Activated T-helper 1 cell treated with anti-CD3 and anti-CD28 coated beads, Interleukin-2, amount 50 U/mL, for 16 hours (primary cell): ENCODE data around the gene AP1M2.
"Not testable (repeated sequence)": the region's sequence is repeated elsewhere in the genome, so short reads cannot be mapped to it uniquely, and the experiment has no call there.

ENCODE experiments used
- DNase-seq, 2 donors: peaks; one replicate each; pipeline ENCODE4 v3.0.0-alpha.2; 2020; ENCODE audit warnings: low read depth in 1 of 2, low spot score in 1 of 2

Gene AP1M2

DNA sequence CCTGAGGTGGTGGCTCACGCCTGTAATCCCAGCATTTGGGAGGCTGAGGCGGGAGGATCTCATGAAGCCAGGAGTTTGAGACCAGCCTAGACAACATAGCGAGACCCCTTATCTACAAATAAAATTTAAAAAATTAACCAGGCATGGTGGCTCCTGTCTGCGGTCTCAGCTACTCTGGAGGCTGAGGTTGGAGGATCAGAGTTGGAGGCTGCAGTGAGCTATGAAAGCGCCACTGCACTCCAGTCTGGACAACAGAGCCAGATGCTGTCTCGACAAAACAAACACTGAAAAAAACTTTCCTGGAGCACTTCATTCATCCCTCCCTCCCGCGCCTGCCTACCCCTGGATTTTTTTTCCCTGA is 44.1 kb downstream of the AP1M2 start:
- DNase-seq = no peak

DNA sequence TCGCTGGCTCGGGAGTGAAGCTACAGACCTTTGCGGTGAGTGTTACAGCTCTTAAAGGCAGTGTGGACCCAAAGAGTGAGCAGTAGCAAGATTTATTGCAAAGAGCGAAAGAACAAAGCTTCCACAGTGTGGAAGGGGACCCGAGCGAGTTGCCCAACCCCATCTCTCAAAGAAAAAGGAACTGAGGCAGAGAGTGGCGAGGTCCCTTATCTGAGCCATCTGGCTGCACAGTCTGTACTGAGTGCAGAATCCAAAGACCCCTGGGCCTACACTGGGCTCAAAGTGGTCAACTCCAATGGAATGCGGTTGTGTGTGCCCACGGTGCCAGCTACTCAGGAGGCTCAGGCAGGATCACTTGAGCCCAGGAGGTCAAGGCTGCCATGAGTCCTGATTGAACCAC is 48.1 kb downstream of the AP1M2 start:
- DNase-seq = not testable (repeated sequence)

DNA sequence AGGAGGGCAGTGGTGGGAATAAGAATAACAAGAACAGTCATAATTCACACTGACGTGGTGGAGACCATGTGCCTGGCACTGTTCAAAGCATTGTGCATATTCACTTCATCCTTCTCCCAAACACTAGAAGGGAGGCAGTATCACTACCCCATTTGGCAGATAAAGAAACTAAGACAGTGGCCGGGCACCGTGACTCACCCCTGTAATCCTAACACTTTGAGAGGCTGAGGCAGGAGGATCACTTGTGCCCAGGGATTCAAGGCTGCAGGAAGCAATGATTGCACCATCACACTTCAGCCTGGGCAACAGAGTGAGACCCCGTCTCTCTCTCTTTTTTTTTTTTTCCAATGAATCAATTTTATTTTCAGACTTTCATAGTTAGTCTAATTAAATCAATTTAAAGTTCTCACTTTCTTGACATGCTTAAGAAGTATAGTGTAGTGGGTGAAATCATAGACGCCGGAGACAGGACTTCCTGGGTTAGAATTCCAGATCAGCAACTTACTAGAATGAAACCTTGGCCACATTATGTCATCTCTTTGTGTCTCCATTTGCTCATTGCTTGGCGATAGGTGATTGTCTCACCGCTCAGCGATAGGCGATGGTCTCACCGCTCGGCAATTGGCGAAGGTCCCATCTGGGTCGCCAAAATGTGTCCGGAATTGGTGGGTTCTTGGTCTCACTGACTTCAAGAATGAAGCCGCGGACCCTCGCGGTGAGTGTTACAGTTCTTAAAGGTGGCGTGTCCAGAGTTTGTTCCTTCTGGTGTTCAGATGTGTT is 48.7 kb downstream of the AP1M2 start:
- no peak for DNase-seq

DNA sequence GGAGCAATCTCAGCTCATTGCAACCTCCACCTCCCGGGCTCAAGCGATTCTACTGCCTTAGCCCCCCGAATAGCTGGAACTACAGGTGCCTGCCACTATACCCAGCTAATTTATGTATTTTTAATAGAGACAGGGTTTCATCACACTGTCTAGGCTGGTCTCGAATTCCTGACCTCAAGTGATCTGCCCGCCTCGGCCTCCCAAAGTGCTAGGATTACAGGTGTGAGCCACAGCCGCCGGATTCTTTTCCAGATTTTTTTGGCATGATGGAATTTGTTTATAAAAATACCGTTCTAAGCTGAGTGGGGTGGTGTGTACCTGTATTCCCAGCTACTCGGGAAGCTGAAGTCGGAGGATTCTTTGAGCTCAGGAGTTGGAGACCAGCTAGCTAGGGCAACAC is 49.4 kb downstream of the AP1M2 start:
- DNase-seq = no peak

DNA sequence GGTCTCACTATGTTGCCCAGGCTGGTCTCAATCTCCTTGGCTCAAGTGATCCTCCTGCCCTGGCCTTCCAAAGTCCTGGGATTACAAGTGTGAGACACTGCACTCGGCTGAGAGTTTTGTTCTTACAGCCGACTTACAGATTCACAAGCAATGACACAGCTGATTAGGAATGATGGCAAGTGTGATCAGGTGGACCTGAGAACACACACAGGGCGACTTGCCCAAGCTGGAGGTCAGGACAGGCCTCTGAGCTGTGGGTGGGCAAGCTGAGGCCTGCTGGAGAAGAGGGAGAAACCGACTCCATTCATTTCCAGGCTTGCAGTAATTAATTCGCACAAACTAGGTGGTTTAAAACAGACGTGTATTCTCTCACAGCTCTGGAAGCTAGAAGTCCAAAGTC is 51.5 kb downstream of the AP1M2 start:
- no peak for DNase-seq

DNA sequence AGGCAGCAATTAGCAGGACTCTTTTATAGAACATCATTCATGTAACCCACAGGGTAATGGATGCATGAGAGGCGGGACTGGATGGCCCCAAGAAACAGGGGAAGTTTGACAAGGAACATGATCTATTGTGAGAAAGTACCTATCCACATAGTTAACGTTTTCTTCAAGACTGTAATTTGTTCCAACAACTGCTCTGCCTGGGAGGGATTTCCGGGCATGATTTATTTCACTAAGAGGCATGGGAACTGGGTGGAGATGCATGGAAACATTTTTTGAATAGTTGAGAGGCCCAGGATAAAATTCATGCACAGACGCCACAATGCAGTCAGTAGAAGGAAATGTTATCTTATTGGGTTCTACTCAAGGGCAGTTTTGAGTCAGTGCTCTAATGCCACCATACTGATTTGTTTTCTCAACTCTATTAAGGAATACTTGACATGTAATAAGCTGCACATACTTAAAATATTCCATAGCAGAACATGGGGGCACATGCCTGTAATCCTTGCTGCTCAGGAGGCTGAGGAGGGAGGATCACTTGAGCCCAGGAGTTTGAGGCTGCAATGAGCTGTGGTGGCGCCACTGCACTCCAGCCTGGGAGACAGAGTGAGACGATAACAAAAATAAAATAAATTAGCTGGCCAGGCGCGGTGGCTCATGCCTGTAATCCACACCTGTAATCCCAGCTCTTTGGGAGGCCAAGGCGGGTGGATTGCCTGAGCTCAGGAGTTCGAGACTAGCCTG is 53.3 kb downstream of the AP1M2 start:
- DNase-seq = no peak

DNA sequence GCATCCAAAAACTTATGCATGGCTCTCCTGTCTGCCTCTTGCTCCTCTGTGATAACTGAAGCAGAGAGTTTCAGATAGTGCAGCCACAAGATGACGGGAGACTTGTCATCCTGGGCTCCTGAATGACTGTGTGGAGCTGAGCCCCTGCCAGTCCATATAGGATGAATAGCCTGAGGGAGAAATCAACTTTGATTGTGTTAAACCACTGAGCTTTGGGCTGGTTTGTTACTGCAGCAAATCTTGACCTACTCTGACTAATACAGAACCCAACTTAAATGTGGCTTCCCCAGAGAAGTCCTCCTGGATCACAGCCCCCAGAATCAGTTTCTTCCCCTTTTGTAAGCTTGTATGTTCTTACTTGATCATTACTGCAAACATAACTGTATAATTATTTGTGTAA is 54.7 kb downstream of the AP1M2 start:
- no peak for DNase-seq

DNA sequence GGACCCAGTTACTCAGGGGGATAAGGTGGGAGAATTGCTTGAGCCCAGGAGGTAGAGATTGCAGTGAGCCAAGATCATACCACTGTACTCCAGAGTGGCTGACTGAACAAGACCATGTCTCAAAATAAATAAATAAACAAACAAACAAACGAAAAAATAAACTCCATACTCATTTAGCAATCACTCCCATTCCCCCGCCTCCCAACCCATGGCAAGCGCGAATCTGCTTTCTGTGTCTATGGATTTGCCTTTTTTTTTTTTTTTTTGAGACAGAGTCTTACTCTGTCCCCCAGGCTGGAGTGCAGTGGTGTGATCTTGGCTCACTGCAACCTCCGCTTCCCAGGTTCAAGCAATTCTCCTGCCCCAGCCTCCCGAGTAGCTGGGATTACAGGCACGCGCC is 60.2 kb downstream of the AP1M2 start:
- not testable (repeated sequence) for DNase-seq

DNA sequence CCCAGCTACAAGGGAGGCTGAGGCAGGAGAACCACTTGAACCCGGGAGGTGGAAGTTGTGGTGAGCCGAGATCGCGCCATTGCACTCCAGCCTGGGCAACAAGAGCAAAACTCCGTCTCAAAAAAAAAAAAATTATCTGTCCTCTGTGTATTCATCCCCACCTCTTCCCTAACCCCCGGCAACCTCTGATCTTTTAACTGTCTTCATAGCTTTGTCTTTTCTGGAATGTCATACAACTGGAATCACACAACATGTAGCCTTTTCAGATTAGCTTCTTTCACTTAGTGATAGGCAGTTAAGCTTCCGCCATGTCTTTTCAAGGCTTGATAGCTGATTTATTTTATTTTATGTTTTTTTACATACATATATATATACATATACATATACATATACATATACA is 61.5 kb downstream of the AP1M2 start:
- no peak for DNase-seq

DNA sequence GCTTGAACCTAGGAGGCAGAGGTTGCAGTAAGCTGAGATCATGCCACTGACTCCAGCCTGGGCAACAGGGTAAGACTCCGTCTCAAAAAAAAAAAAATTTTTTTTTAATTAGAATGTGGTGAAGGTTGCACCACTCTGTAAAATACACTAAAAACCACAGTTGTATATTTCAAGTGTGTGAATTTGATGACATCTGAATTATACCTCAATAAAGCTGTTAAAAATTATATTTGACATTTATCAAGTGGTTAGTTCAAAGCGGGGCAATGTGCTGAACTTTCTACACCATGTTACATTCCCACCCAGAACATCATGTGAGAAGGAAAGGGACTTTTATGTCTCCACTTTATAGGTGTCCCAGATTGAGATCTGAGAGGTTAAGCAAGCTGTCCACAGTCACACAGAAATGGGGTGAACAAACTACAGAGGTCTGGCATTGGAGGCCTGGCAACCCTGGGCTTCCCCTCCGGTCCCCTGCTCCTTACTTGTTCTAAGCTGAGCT is 63.9 kb downstream of the AP1M2 start:
- DNase-seq = no peak
